AG04449 (cell line): ENCODE results near the gene DGCR2.

Experiments
- CTCF ChIA-PET: fragments of 350-600 bp; formaldehyde crosslinking; extraction: SDS; loops from one replicate; lab custom pipeline; 2021; ENCODE audit warnings: antibody characterized with exemption; lab: Yijun Ruan, JAX
- POLR2A ChIA-PET: fragments of 400-600, 350-600 bp; formaldehyde crosslinking; extraction: SDS; loops from one replicate; lab custom pipeline; 2020; ENCODE audit warnings: antibody characterized with exemption, inconsistent platforms; lab: Yijun Ruan, JAX
- DNase-seq: peaks from one replicate; pipeline ENCODE4 v3.0.0-alpha.2; 2010; ENCODE audit warnings: low read depth, low spot score
- H3K4me3 ChIP-seq: 2 replicates; pipeline ENCODE4 v1.5.1; 2011; ENCODE audit warnings: low read depth, mild to moderate bottlenecking, control low read depth, low read length
- TF ChIP-seq, protein P1 (sequence below): IDR thresholded peaks from one replicate; pipeline ENCODE4 v1.5.1; 2011; ENCODE audit warnings: mild to moderate bottlenecking, moderate library complexity, low read length, control low read depth, inconsistent platforms; ENCODE audit not compliant: insufficient read depth; ENCODE audit errors: missing control alignments

DGCR2 gene

DNA sequence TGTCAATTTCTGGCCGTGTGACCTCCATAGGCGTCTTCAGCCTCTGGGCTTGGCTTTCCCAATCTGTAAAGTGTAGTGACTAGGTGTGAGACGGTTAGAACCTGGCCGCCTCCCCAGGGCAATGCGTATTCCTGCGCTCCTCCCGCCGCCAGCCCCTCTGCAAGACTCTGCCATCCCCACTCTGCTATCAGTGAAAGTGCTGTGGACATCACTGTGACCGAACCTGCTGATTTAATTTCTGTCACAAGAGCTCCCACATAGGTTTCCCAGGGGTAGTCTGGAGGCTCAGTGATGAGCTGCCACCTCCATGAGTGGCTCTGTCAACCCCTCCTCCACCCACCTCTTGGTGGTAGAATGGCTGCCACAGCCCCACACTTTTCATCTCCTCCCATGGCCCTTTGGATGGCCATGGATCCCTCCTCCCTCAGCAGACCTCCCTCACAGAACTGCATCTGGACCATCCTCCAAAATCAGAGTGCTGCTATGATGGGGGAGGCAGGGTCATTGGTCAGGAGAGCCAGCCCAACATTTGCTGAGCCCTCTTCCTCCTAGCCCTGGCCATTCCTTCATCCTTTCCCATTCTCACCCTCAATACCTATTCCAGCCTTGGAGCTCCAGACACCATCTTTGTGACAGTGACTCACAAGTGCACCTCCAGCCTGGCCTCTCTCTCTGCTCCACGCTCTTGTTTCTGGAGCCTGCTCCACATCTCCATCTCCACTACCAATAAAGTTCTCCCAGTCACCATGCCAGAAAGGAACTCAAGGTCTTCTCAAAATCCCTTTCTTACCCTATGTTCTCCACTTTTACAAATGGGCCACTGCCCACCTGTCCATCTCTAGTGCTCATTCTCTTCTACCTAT, 29.3 kb upstream of the DGCR2 start:
- H3K4me3 ChIP-seq, result no peak overlapping the region
- TF ChIP-seq, protein P1, sequence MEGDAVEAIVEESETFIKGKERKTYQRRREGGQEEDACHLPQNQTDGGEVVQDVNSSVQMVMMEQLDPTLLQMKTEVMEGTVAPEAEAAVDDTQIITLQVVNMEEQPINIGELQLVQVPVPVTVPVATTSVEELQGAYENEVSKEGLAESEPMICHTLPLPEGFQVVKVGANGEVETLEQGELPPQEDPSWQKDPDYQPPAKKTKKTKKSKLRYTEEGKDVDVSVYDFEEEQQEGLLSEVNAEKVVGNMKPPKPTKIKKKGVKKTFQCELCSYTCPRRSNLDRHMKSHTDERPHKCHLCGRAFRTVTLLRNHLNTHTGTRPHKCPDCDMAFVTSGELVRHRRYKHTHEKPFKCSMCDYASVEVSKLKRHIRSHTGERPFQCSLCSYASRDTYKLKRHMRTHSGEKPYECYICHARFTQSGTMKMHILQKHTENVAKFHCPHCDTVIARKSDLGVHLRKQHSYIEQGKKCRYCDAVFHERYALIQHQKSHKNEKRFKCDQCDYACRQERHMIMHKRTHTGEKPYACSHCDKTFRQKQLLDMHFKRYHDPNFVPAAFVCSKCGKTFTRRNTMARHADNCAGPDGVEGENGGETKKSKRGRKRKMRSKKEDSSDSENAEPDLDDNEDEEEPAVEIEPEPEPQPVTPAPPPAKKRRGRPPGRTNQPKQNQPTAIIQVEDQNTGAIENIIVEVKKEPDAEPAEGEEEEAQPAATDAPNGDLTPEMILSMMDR, result no peak
- no peak for DNase-seq
- CTCF ChIA-PET, result no interaction called here
- POLR2A ChIA-PET, result no interaction called here

DNA sequence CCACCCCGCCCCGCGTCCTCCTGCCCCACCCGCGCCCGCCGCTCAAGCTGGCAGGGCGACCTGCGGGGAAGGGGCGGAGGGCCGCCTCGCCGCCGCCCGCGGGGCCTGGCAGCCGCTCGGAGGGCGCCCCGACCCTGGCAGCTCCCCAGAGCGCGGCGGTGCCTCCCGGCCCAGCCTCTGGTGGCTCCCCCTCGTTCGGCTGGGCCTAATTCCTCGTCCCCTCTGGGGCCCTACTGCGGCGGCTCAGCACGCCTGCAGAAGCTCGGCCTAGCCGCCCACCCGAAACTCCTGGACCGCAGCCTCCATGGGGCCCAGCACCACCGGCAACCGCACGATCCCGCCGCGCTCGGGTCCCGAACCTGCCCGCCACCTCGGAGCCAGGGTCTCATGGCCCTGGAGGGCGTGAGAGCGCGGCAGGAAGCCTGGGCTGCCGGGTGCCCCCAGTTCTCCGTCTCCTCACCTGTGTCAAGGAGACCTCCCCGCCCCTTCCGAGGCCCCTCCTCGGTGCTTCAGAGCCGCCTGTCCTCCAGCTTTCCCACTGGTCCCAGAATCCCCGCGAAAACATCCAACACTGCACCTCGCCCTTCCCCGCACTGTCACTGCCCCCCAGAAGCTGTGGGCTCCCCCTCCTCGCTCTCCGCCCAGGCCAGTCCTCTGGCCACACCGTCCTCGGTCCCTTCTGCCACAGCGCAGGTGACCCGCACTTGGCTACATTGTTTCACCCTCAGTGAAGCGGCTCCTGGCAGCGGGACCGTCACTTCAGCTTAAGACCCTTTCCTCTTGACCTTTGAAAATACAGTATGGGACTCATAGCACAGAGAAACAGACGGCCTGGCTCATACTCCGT, 28.5 kb upstream of the DGCR2 start:
- DNase-seq, result no peak
- POLR2A ChIA-PET, result no interaction called here
- CTCF ChIA-PET, result no interaction called here
- no peak overlapping the region for H3K4me3 ChIP-seq
- TF ChIP-seq, protein P1, result no peak

DNA sequence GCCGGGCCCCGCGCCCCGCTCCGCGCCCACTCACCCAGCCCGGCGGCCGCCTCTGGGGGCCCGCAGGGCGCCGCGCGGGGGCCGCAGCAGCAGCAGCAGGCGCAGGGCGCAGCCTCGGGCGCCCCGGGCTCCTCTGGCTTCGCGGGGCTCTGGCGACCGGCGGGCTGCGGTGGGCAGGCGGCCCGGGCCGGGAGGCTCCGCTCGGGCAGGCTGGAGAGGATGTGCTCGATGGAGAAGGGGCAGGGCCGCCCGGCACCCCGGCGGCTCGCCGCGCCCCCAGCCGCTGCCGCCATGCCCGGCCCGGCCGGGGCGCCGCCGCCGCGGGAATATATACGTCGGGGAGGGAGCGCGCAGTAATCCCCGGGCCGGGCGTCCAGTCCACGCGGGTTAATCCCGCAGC, 27.8 kb upstream of the DGCR2 start, which contains the start of gene GSC2:
TSS of gene GSC2 (minus strand) at position 302 of the 400 bp plus-strand sequence. CDS start at position 293, 9 bp downstream.
- ChIA-PET POLR2A (no interaction called here), CTCF (no interaction called here)
- TF ChIP-seq, protein P1, result no peak
- H3K4me3 ChIP-seq, result no peak within 1 kb of the TSS
- no peak for DNase-seq

DNA sequence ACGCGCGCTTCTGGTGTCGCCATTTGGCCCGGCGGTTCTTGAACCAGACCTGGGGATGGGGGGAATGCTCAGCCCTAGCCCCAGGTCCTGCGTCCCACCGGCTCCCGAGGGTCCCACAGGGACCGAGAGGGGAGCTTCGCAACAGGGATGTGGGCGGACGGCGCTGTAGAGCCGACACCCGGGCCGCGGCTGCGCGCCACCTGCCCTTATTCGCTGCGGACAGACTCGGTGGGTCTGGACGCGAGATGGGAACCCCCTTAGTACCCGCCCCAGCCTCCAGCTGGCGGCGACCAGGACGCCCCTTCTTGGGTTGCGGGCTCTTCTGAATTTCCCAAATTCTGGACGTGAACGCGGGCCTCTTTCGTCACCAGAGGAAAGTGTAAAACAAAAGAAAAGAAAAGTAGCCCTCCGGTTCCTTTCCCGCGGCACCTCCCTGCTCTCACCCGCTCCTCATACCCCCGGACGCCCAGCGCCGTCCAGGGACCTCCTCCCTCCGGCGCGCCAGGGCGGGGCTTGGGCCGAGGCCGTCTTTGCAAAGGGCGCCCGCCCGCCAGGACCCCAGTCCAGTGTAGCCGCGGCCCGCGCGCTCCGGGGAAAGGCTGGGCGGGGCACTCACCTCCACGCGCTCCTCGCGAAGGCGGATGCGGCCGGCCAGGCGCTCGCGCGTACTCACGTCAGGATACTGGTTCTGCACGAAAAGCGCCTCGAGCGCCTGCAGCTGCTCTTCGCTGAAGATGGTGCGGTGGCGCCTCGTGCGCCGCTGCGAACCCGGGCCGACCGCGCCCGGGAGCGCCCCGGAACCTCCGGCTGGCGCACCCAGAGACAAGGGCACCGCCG, 27.1 kb upstream of the DGCR2 start:
- ChIA-PET POLR2A (no interaction called here), CTCF (interaction anchor here (1.2 kb wide), 1 partner anchor 13 kb away, joined by 3 read pairs; no protein-coding TSS in a partner anchor)
- TF ChIP-seq, protein P1, result no peak
- no peak for DNase-seq
- no peak overlapping the region for H3K4me3 ChIP-seq

DNA sequence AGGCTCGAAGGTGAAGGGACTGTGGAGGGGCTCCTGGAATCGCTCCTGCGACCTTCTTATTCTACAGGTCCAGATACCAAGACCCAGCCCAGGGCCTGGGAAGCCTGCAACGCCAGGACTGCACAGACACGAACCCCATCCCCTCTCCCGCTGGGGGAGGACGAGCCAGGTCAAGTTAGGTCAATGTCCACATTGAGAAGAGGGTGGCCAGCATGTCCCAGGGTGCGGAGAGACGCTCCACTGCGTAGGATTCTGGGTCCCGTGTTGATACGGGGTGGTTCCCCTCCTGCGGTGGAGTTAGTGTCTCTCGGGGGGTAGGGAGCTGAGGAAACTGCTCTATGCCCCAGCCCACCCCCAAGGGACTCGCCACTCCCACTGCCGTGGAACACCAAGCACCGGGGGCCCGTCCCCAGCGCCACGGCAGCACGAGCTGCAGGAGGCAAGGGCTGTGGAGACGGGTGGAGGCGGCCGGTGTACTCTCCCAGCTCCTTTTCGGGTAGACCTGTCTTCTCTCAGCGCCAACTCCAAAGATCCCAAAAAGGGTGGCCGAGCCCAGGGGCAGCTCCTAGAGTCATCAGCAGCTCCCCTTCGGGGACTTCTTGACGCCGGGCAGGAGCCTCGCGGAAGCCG, 26.3 kb upstream of the DGCR2 start:
- TF ChIP-seq, protein P1, result no peak
- no peak overlapping the region for H3K4me3 ChIP-seq
- CTCF ChIA-PET, result interaction anchor here (1.2 to 1.4 kb wide), 2 partner anchors 13 to 481 kb away, joined by 3 to 4 read pairs; no protein-coding TSS in a partner anchor
- POLR2A ChIA-PET, result no interaction called here
- no peak for DNase-seq
